ENCODE measurements around the gene SLC4A3. TPM values are rescaled to one million over a fixed set of nuclear protein-coding genes. Genes with fewer than 3 reads are reported as not detected.

SLC4A3 gene
- total RNA-seq, 4 donors from 2014 or later, result 10.4 to 30.6 (median 12.4) TPM

DNA sequence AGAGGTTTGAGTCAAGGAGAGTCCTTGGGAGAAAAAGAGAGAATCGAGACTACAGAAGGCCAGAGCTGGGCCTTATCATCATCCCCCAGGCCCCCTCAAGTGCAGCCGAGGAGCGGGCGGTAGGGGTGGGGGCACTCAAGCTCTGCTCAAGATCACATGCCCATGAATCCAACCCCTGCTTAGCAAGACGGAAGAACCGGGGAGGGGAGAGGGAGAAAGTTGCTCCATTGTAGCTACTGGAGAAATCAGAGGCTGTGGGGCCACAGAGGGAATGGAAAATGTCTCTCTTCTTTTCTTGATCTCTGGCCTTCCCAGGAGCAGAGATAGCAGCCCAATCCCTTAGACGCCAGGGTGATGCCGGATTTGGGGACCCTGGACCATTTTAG is 14.6 kb downstream of the SLC4A3 start:
- Histone ChIP-seq H3K36me3 (peaks cover 0 to 22% of the 10 kb centered on the region in 2 donors), H3K27me3 (no peaks in the 10 kb centered on the region), H3K27ac (peak overlapping the region in 3 of 4 donors; percentile 12 to 70 (median 63)), H3K4me3 (no peak overlapping the region), H3K4me1 (peaks cover 0 to 33% (median 7%) of the 10 kb centered on the region in 3 donors), H3K9me3 (no peaks in the 10 kb centered on the region)
- peak; percentile 1 for ATAC-seq
- 65% methylated on average over 4 of the region's 8 CpGs; no CpG with 5 or more reads in 1 of the 2 donors for WGBS, 2 donors (ENCODE audit: low coverage in 1 of 2)
- TF ChIP-seq CTCF (IDR thresholded peaks at IDR 0.05) (no peak), EP300 (IDR thresholded peaks at IDR 0.05) (no peak), POLR2AphosphoS5 (IDR thresholded peaks at IDR 0.05) (no peak), POLR2A (IDR thresholded peaks at IDR 0.05) (no peak)

DNA sequence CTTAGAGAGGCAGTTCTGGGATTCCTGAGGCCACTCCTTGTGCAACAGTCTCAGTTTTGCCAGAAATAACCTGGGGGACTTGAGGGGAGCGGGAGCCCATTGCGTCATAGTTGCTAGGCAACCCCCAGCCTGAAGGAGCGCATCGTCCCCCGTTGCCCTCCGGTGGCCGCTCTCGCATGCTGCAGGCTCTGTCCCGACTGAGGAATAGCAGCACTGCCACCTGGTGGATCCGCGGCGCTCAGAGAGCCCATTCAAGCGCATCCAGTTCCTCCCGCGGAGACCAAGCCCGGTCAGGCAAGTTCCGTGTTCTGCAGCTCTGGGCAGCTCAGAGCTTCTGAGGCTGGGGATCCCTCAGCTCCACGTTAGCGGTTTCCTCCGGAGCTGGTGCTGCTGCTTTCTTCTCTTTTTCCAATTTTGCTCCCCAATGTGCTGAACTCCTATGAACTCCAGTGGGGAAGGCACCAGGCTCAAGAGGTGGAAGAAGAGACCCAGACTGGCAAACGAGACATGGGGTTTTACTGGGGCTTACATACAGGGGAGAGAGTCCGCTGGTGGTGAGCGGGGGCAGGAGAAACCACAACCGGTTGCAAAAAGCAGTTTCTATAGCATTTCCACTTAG is 15.1 kb downstream of the SLC4A3 start:
- no peaks in the 10 kb centered on the region for H3K27me3 ChIP-seq
- ATAC-seq, result peak; percentile 94
- H3K27ac ChIP-seq, result peak overlapping the region in 3 of 4 donors; percentile 12 to 70 (median 63)
- H3K9me3 ChIP-seq, result no peaks in the 10 kb centered on the region
- TF ChIP-seq EP300 (IDR thresholded peaks at IDR 0.05) (no peak), POLR2AphosphoS5 (IDR thresholded peaks at IDR 0.05) (peak; percentile 68), POLR2A (IDR thresholded peaks at IDR 0.05) (no peak), CTCF (IDR thresholded peaks at IDR 0.05) (peak in 3 of 4 experiments; percentile 98 to 100 (median 100))
- no peak overlapping the region for H3K4me3 ChIP-seq
- H3K36me3 ChIP-seq, result peaks cover 0 to 21% of the 10 kb centered on the region in 2 donors
- H3K4me1 ChIP-seq, result peaks cover 0 to 33% (median 7%) of the 10 kb centered on the region in 3 donors
- WGBS, 2 donors (ENCODE audit: low coverage in 1 of 2), result 17 to 33% methylated on average over 6 to 7 of the region's 24 CpGs

DNA sequence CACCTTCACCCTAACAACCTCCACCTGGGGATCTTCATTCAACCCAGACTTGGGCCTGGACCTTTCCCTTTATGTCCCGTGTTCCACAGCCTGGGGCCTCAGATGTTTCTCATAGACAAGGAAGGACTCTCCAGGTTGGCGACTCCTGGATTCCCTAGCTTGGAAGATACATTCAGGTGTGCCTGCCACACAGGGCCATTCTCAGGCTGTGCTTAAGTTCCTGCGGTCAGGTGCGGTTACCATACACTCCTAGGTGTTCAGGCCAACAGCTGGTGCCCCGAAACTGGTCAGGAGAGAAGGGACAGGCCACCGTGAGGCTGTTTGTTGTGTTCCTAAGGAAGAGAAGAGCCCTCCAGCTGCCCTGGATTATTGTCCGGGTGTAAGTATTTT is 15.6 kb downstream of the SLC4A3 start:
- H3K36me3 ChIP-seq, result peaks cover 0 to 16% of the 10 kb centered on the region in 2 donors
- no peaks in the 10 kb centered on the region for H3K9me3 ChIP-seq
- 92% methylated on average over 2 of the region's 7 CpGs; no CpG with 5 or more reads in 1 of the 2 donors for WGBS, 2 donors (ENCODE audit: low coverage in 1 of 2)
- H3K27me3 ChIP-seq, result no peaks in the 10 kb centered on the region
- peak overlapping the region in 1 of 4 donors; percentile 40 for H3K27ac ChIP-seq
- no peak for ATAC-seq
- H3K4me3 ChIP-seq, result no peak overlapping the region
- TF ChIP-seq CTCF (IDR thresholded peaks at IDR 0.05), result no peak
- no peak for TF ChIP-seq EP300 (IDR thresholded peaks at IDR 0.05)
- TF ChIP-seq POLR2A (IDR thresholded peaks at IDR 0.05), result no peak
- no peak for TF ChIP-seq POLR2AphosphoS5 (IDR thresholded peaks at IDR 0.05)
- peaks cover 0 to 33% (median 7%) of the 10 kb centered on the region in 3 donors for H3K4me1 ChIP-seq

DNA sequence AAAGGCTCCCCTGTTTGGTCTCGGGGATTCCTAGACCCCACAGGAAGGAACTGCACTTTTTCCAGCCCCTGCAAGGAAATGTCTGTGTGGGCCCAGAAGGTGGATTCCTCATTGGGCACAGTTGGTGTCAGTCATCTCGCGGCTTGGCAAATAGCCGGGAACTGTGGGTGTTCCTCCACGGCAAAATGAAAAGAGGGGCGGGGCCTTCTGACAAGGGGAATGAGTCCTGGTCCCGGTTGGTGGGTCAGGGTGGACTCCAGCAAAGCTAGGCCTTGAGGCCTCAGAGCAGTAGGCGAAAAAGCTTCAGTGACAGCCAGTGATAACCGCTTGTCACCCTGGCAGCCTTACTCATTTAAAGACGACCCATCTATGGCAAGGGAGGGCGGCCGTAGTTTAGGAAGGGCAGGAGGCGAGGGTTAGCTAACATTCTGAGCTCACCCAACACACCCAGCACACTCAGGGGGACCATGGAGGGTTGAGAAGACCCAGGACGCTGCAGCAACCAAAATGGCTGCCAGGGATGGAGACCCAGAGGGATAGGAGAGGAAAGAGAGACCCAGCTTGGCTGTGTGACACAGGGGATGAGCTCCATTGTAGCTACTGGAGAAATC is 16.5 kb downstream of the SLC4A3 start:
- WGBS, 2 donors (ENCODE audit: low coverage in 1 of 2), result 83 to 85% methylated on average over 7 of the region's 14 CpGs
- no peak for ATAC-seq
- H3K36me3 ChIP-seq, result peaks cover 0 to 7% of the 10 kb centered on the region in 2 donors
- H3K27ac ChIP-seq, result no peak overlapping the region
- no peak for TF ChIP-seq POLR2AphosphoS5 (IDR thresholded peaks at IDR 0.05)
- TF ChIP-seq CTCF (IDR thresholded peaks at IDR 0.05), result no peak
- TF ChIP-seq EP300 (IDR thresholded peaks at IDR 0.05), result no peak
- TF ChIP-seq POLR2A (IDR thresholded peaks at IDR 0.05), result no peak
- H3K4me1 ChIP-seq, result peaks cover 0 to 33% (median 7%) of the 10 kb centered on the region in 3 donors
- no peaks in the 10 kb centered on the region for H3K27me3 ChIP-seq
- H3K4me3 ChIP-seq, result no peak overlapping the region
- no peaks in the 10 kb centered on the region for H3K9me3 ChIP-seq

Data from gastroesophageal sphincter (tissue), 4 donors.